Hematopoietic multipotent progenitor cell treated with erythropoietin and hydrocortisone succinate and interleukin-3 and kit ligand, for 8 days (in vitro differentiated cells): ENCODE data around the gene KDR.

ENCODE experiments used
- DNase-seq: peaks from one replicate; pipeline ENCODE4 v3.0.0-alpha.2; 2015

KDR gene

GRCh38 chr4:55122235-55122634, 3.2 kb downstream of the KDR start:
- no peak for DNase-seq

GRCh38 chr4:55121246-55121645, 4.1 kb downstream of the KDR start:
- no peak for DNase-seq

- DNase-seq = no peak
Observed at GRCh38 chr4:55118397-55118796, 7.0 kb downstream of the KDR start.

GRCh38 chr4:55117511-55117910, 7.9 kb downstream of the KDR start:
- no peak for DNase-seq

- DNase-seq = no peak
Observed at GRCh38 chr4:55116450-55116849, 8.9 kb downstream of the KDR start.

- no peak for DNase-seq
Observed at GRCh38 chr4:55111601-55112000, 13.8 kb downstream of the KDR start.

GRCh38 chr4:55110131-55110530, 15.3 kb downstream of the KDR start:
- DNase-seq = no peak

GRCh38 chr4:55107054-55107453, 18.3 kb downstream of the KDR start:
- no peak for DNase-seq

- no peak for DNase-seq
Observed at GRCh38 chr4:55103224-55103623, 22.2 kb downstream of the KDR start.

- DNase-seq = no peak
Observed at GRCh38 chr4:55099816-55100215, 25.6 kb downstream of the KDR start.

GRCh38 chr4:55098456-55099204, 26.8 kb downstream of the KDR start:
- DNase-seq = no peak

- no peak for DNase-seq
Observed at GRCh38 chr4:55096619-55097018, 28.8 kb downstream of the KDR start.

- no peak for DNase-seq
Observed at GRCh38 chr4:55096045-55096444, 29.4 kb downstream of the KDR start.

- no peak for DNase-seq
Observed at GRCh38 chr4:55092504-55092903, 32.9 kb downstream of the KDR start.

GRCh38 chr4:55089916-55090315, 35.5 kb downstream of the KDR start:
- no peak for DNase-seq

GRCh38 chr4:55087913-55088260, 37.5 kb downstream of the KDR start:
- DNase-seq = no peak

GRCh38 chr4:55087009-55087912, 38.1 kb downstream of the KDR start:
- DNase-seq = no peak

GRCh38 chr4:55086578-55086977, 38.8 kb downstream of the KDR start:
- no peak for DNase-seq

GRCh38 chr4:55083735-55084134, 41.7 kb downstream of the KDR start:
- DNase-seq = no peak

GRCh38 chr4:55082756-55083155, 42.6 kb downstream of the KDR start:
- no peak for DNase-seq

- DNase-seq = no peak
Observed at GRCh38 chr4:55080174-55080865, 45.1 kb downstream of the KDR start.

- DNase-seq = no peak
Observed at GRCh38 chr4:55079451-55080173, 45.8 kb downstream of the KDR start.

GRCh38 chr4:55078987-55079386, 46.4 kb downstream of the KDR start:
- no peak for DNase-seq
